T-helper 1 cell treated with Interleukin-12 subunit alpha and Interleukin-12 subunit beta and Interleukin-4 antibody, amounts not matched to agents 30 μg/mL and 1 μg/mL, for 36 hours (primary cell): ENCODE results near the gene TMEM151A.

Experiments used
- H3K27ac Mint-ChIP-seq: one replicate; pipeline ENCODE4 v1.8.0; 2021; ENCODE audit warnings: mild to moderate bottlenecking, mixed read lengths
- H3K27me3 Mint-ChIP-seq: one replicate; pipeline ENCODE4 v1.8.0; 2021; ENCODE audit warnings: low read depth, mixed read lengths
- H3K36me3 Mint-ChIP-seq: one replicate; pipeline ENCODE4 v1.8.0; 2021; ENCODE audit warnings: low read depth, mixed read lengths
- H3K4me1 Mint-ChIP-seq: one replicate; pipeline ENCODE4 v1.8.0; 2021; ENCODE audit warnings: low read depth, mixed read lengths
- H3K4me3 Mint-ChIP-seq: one replicate; pipeline ENCODE4 v1.8.0; 2021; ENCODE audit warnings: mild to moderate bottlenecking, moderate library complexity, mixed read lengths
- H3K9me3 Mint-ChIP-seq: one replicate; pipeline ENCODE4 v1.8.0; 2021; ENCODE audit warnings: mixed read lengths

TMEM151A gene

DNA sequence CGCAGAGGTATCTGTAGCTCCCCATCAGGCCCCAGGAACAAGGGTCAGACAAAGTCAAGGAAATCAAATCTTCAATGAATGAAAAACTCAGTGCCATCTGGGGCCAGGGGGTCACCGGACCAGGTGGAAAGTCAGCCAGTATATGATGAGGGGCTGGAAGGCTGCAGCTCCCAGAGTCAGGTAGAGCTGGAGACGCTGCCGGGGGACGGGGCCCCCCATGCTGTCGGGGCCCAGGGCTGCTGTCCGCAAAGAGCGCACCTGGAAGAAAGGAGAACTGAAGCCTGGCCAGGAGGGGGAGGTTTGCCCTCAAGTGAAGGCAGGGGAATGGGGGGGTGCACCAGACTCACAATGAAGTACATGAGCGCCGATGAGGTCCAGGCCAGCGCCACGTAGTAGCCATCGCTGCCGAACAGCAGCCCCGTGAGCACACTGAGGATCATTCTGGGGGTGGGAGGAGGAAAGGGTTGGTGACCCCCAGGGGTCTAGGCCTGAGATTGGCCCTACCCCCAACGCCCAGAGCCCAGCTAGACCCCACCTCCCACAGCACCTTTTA lies 7.1 kb upstream of the TMEM151A start:
- Mint-ChIP-seq H3K4me3 (no peak overlapping the region), H3K27me3 (peaks cover 1% of the 10 kb centered on the region), H3K9me3 (no peaks in the 10 kb centered on the region), H3K27ac (no peak overlapping the region), H3K36me3 (peaks cover 8% of the 10 kb centered on the region), H3K4me1 (peaks cover 19% of the 10 kb centered on the region)

DNA sequence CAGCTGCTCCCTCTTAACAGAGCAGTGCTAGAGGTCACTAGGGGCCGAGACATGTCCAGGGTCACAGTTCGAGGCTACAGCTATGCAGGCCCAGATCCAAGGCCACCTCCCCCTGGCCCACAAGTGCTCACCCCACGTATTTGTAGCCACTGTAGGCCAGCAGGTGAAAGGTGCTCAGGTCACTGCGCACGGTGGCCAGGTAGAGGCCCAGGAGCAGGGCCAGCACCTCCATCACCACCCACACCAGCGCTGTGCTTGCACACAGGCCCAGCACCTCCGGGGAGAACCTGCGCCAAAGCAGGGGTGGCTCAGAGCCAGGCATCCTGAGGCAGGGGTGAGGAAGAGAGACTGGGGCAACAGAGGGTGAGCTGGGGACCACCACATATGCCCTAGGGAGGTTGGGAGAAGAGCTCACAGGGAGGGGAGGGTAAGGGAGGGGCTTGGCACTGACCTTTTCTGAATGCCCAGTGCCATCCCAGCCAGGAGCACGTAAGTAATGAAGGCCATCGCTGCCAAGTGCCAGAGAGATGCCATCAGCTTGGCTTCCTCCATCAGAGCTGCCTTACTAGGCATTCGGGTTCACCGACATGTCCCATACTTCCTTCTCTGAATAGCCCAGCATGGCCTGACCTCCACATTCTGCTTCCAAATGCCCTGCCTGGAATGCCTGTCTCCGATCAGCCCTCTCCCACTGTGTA lies 6.3 kb upstream of the TMEM151A start:
- H3K4me1 Mint-ChIP-seq = peaks cover 26% of the 10 kb centered on the region
- H3K27me3 Mint-ChIP-seq = peaks cover 5% of the 10 kb centered on the region

GRCh38 chr11:66286699-66287098 lies 5.0 kb upstream of the TMEM151A start:
- Mint-ChIP-seq H3K4me3 (peak overlapping the region; percentile 40), H3K9me3 (no peaks in the 10 kb centered on the region), H3K36me3 (peaks cover 1% of the 10 kb centered on the region), H3K27ac (no peak overlapping the region), H3K27me3 (peaks cover 12% of the 10 kb centered on the region), H3K4me1 (peaks cover 25% of the 10 kb centered on the region)

More for the DNA sequence above, 6.3 kb upstream of the TMEM151A start:
- Mint-ChIP-seq H3K27ac (no peak overlapping the region), H3K36me3 (peaks cover 8% of the 10 kb centered on the region), H3K4me3 (no peak overlapping the region), H3K9me3 (no peaks in the 10 kb centered on the region)

- Mint-ChIP-seq H3K4me1 (peaks cover 24% of the 10 kb centered on the region), H3K9me3 (no peaks in the 10 kb centered on the region), H3K4me3 (peak overlapping the region; percentile 95), H3K36me3 (no peaks in the 10 kb centered on the region), H3K27me3 (peaks cover 12% of the 10 kb centered on the region), H3K27ac (peak overlapping the region; percentile 80)
Measured at GRCh38 chr11:66287211-66287888, 4.3 kb upstream of the TMEM151A start.

GRCh38 chr11:66287889-66288670 lies 3.6 kb upstream of the TMEM151A start:
- H3K27ac Mint-ChIP-seq = peak overlapping the region; percentile 94
- peaks cover 27% of the 10 kb centered on the region for H3K4me1 Mint-ChIP-seq
- peak overlapping the region; percentile 95 for H3K4me3 Mint-ChIP-seq
- peaks cover 20% of the 10 kb centered on the region for H3K27me3 Mint-ChIP-seq
- no peaks in the 10 kb centered on the region for H3K36me3 Mint-ChIP-seq
- no peaks in the 10 kb centered on the region for H3K9me3 Mint-ChIP-seq

GRCh38 chr11:66288671-66289547 lies 2.8 kb upstream of the TMEM151A start, which contains the start of gene YIF1A:
Gene YIF1A, minus strand, starts transcription at chr11:66289143. Its CDS starts 158 bp downstream, at chr11:66288985.
- Mint-ChIP-seq H3K9me3 (no peaks in the 10 kb centered on the region), H3K27me3 (peaks cover 26% of the 10 kb centered on the region), H3K4me3 (peak within 1 kb of the TSS; percentile 95), H3K27ac (peak within 1 kb of the TSS; percentile 96), H3K36me3 (no peaks in the 10 kb centered on the region), H3K4me1 (peaks cover 24% of the 10 kb centered on the region)

DNA sequence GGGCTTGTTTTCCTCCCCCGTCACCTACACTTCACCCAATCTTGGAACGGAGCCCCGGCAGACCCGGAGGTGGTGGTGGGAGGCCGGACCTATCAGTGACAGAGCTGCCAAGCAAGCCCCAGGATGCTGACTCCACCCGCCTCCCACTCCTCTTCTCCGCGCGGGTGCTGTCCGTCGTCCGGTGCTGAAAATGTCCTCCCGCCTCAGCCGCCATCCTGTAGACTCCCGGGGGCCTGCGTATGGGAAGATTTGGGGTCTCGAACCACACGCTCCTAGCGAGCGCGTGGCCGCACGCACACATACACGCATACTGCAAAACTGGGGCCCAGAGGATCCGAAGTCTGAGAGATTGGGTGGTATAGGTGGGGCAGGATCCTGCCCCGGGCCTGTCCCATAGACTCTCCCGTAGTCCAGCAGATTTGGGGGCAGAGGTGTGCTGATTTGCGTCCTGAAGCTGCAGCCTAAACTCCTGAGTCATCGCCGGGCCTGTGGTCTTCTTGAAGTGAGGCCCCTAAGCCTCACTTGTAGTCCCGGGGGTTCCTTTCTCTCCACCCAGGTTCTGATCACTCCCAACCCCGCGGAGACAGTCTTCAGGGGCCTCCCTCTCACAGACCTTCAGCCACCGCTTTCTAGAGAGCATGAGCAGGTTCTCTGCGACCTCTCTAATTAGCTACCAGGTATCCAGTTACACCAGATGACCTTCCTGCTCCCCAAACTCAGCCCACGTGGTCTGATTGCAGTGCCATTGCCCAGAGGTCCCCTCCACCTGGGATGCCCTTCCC lies 2.0 kb upstream of the TMEM151A start:
- peak overlapping the region; percentile 95 for H3K4me3 Mint-ChIP-seq
- H3K9me3 Mint-ChIP-seq = no peaks in the 10 kb centered on the region
- peaks cover 24% of the 10 kb centered on the region for H3K4me1 Mint-ChIP-seq
- no peaks in the 10 kb centered on the region for H3K36me3 Mint-ChIP-seq
- peak overlapping the region; percentile 96 for H3K27ac Mint-ChIP-seq
- peaks cover 26% of the 10 kb centered on the region for H3K27me3 Mint-ChIP-seq

GRCh38 chr11:66290330-66290621 lies 1.4 kb upstream of the TMEM151A start:
- no peaks in the 10 kb centered on the region for H3K9me3 Mint-ChIP-seq

GRCh38 chr11:66291303-66291705 lies 390 bp upstream of the TMEM151A start:
- Mint-ChIP-seq H3K27ac (no peak overlapping the region), H3K4me3 (peak overlapping the region; percentile 69), H3K4me1 (peaks cover 24% of the 10 kb centered on the region), H3K9me3 (no peaks in the 10 kb centered on the region), H3K36me3 (no peaks in the 10 kb centered on the region), H3K27me3 (peaks cover 26% of the 10 kb centered on the region)

More at GRCh38 chr11:66290330-66290621, 1.4 kb upstream of the TMEM151A start:
- Mint-ChIP-seq H3K27ac (no peak overlapping the region), H3K27me3 (peaks cover 26% of the 10 kb centered on the region), H3K4me3 (peak overlapping the region; percentile 95), H3K4me1 (peaks cover 24% of the 10 kb centered on the region), H3K36me3 (no peaks in the 10 kb centered on the region)

GRCh38 chr11:66292543-66293332 lies 1.0 kb downstream of the TMEM151A start:
- H3K36me3 Mint-ChIP-seq = no peaks in the 10 kb centered on the region
- H3K27ac Mint-ChIP-seq = no peak overlapping the region
- peaks cover 26% of the 10 kb centered on the region for H3K27me3 Mint-ChIP-seq
- H3K4me3 Mint-ChIP-seq = peak overlapping the region; percentile 46
- H3K9me3 Mint-ChIP-seq = no peaks in the 10 kb centered on the region
- H3K4me1 Mint-ChIP-seq = peaks cover 21% of the 10 kb centered on the region

GRCh38 chr11:66293352-66293751 lies 1.7 kb downstream of the TMEM151A start:
- H3K4me3 Mint-ChIP-seq = no peak overlapping the region
- H3K27me3 Mint-ChIP-seq = peaks cover 26% of the 10 kb centered on the region
- no peak overlapping the region for H3K27ac Mint-ChIP-seq
- no peaks in the 10 kb centered on the region for H3K36me3 Mint-ChIP-seq
- H3K4me1 Mint-ChIP-seq = peaks cover 19% of the 10 kb centered on the region
- H3K9me3 Mint-ChIP-seq = no peaks in the 10 kb centered on the region

DNA sequence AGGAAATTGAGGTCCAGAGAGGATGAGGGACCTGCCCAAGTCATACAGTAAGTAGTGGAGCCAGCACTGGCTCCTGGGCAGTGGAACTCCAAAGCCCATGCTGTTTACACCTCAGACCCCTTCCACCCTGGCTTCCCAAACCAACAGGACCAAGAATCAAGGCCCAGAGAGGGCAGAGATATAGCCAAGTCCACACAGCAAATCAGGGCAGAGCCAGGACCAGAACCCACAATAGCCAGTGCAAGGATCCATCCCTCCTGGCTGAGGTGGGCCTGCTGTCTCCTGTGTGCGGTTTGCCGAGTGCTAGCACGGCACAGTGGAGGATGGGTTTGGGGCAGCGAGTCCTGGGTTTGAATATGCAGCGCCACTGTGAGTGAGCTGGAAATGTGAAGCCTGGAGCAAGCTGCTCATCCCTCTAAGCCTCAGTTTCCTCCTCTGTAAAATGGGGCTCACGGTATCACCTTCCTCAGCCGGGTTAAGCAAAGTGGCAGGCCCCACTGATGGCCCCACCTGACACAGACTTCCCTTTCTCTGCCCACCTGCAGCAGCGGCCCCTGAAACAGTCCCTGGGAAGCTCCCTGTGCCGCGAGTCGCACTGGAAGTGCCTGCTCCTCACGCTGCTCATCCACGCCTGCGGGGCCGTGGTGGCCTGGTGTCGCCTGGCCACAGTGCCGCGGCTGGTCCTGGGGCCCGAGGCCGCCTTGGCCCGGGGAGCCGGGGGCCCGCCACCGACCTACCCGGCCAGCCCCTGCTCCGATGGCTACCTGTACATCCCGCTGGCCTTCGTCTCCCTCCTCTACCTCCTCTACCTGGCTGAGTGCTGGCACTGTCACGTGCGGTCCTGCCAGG lies 2.3 kb downstream of the TMEM151A start:
- H3K9me3 Mint-ChIP-seq = no peaks in the 10 kb centered on the region
- H3K4me3 Mint-ChIP-seq = no peak overlapping the region
- no peaks in the 10 kb centered on the region for H3K36me3 Mint-ChIP-seq
- no peak overlapping the region for H3K27ac Mint-ChIP-seq
- H3K27me3 Mint-ChIP-seq = peaks cover 26% of the 10 kb centered on the region
- peaks cover 18% of the 10 kb centered on the region for H3K4me1 Mint-ChIP-seq
